ENCODE measurements around the gene CCM2.

The CCM2 gene

GRCh38 chr7:45000093-45001032 lies at the start of gene CCM2:
CCM2 (plus strand) TSS chr7:45000201; CDS start chr7:45000334, 133 bp downstream.
- DNase-seq: no peak
- in situ Hi-C loops (cut with MboI; ENCODE audit: low pct_unique_long_range_greater_than_20kb, low sequenced_read_pairs): no loop called here

DNA sequence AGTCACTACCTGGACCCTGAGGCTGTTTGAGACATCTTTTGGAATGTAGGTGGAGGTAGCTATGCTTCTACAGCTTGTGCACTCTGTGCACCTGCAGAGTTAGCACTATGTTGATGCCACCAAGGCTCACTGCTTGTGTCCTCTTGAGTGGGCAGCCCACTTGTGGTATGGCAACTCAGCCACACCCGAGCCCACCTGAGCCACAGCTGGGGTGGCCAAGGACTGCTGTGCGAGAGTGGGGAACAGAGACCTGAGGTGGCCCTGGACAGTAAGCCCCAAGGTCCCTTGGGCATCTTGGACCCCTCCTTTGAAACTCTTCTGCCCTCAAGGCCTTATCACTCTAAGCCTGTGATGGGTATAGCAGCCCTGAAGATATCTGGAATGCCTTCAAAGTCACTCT lies 46.8 kb upstream of the CCM2 start:
- in situ Hi-C loops (cut with MboI; ENCODE audit: low pct_unique_long_range_greater_than_20kb, low sequenced_read_pairs): no loop called here
- no peak for DNase-seq

- in situ Hi-C loops (cut with MboI; ENCODE audit: low pct_unique_long_range_greater_than_20kb, low sequenced_read_pairs): no loop called here
- no peak for DNase-seq
Observed at GRCh38 chr7:44955733-44956132, 44.3 kb upstream of the CCM2 start.

DNA sequence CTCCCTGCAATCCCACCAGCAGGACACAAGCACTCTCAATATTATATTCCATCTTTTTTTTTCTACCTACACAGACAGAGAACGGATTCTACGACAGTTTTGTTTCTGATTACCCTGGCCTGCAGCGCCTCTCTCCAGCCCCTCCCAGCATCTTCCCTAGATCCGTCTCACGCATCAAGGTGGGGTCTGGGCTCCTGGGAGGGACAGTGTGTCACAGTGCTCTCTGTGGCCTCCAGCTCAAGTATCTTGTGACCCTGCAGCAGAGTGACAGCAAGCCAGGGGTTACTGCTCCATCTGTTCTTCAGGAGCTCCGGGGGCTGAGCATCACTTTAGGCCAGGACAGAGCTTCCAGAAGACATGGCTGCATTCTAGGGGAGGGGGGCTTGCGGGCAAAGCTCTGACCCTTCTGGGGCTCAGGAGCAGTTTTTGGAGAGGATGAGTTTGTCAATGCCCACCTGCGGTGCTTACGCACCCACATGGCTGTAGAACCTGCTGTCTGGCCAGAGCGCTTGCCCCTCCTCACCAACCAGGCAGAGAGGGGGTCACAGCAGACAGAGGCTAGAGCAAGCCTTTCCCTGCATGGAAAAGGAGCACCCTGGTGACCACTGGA lies 43.7 kb upstream of the CCM2 start:
- no peak for DNase-seq
- in situ Hi-C loops (cut with MboI; ENCODE audit: low pct_unique_long_range_greater_than_20kb, low sequenced_read_pairs): no loop called here

- in situ Hi-C loops (cut with MboI; ENCODE audit: low pct_unique_long_range_greater_than_20kb, low sequenced_read_pairs): no loop called here
- DNase-seq: no peak
Observed at GRCh38 chr7:44958645-44959344, 41.2 kb upstream of the CCM2 start.

DNA sequence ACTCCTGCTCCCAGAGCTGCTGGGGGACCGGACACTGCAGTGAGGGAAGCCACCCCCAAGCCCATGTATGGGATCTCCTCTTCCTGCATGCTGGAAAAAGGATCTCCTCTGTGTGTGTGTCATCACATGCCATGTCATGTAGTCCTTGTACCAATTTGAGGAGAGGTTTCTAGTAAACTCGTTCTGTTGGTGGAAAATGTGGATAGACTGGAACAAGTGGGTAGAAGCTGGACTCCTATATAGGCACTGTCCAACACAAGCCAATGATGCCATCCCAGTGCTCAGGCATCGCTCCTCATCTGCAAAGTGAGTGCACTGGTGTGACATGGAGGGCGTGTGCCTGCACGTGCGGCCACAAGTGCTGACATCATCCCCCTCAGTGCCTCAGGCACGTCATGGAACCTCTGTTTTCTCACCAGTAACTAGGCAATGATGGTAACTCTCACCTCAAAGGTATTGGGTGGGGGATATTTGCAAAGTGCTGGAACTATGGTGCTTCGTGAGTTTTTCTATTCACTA lies 40.5 kb upstream of the CCM2 start:
- in situ Hi-C loops (cut with MboI; ENCODE audit: low pct_unique_long_range_greater_than_20kb, low sequenced_read_pairs): no loop called here
- peak; percentile 34 for DNase-seq

DNA sequence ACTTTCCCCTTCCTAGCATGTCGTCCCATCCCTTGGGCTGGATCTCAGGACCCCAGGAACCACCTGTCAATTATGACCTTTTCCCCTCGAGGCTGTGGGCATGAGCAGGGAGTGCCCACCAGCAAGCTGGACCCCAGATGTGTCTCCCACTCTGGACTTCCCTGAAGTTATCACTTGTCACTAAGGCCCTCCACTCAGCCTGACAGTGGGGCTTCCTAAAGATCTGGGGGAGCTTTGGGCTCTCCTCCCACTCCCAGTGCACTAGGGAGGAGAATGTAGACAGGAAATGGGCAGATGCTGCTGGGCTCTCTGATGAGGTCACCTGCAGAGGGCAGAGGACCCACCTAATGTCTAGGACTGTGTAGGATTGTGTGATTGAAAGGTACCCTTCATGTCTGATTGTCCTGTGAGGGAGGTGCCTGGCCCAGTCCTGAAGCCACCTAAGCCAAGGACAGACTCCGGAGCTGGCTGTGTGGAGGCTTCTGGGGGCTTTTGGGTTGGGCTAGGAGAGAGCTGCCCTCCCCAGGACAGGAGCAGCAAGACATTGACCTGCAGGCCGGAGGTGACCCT lies 39.9 kb upstream of the CCM2 start:
- DNase-seq: no peak
- in situ Hi-C loops (cut with MboI; ENCODE audit: low pct_unique_long_range_greater_than_20kb, low sequenced_read_pairs): no loop called here

DNA sequence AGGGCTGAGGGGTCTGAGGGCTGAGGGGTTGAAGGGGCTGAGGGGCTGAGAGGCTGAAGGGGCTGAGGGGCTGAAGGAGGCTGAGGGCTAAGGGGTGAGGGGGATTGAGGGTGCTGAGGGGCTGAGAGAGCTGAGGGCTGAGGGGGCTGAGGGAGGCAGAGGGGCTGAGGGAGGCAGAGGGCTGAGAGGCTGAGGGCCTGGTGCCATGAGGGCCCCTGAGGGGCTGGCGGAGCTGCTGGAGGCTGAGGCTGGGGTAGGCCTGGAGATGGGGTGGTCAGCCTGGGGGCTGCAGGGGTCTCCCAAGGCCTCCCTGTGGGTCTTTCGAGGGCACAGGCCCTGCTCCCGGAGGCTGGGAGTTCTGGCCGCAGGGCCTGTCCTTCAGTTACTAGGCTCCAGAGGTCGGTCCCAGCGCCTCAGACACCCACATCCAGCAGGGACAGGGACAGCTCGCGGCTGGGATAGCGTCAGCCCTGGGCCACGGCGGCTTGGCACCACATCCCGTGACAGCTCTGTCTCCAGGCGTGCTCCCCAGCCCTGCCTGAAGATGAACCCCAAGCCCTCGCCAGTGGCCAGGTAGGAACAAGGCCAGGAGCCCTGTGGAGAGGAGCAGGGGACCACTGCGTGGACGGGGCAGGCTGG lies 38.0 kb upstream of the CCM2 start:
- no peak for DNase-seq
- in situ Hi-C loops (cut with MboI; ENCODE audit: low pct_unique_long_range_greater_than_20kb, low sequenced_read_pairs): no loop called here

DNA sequence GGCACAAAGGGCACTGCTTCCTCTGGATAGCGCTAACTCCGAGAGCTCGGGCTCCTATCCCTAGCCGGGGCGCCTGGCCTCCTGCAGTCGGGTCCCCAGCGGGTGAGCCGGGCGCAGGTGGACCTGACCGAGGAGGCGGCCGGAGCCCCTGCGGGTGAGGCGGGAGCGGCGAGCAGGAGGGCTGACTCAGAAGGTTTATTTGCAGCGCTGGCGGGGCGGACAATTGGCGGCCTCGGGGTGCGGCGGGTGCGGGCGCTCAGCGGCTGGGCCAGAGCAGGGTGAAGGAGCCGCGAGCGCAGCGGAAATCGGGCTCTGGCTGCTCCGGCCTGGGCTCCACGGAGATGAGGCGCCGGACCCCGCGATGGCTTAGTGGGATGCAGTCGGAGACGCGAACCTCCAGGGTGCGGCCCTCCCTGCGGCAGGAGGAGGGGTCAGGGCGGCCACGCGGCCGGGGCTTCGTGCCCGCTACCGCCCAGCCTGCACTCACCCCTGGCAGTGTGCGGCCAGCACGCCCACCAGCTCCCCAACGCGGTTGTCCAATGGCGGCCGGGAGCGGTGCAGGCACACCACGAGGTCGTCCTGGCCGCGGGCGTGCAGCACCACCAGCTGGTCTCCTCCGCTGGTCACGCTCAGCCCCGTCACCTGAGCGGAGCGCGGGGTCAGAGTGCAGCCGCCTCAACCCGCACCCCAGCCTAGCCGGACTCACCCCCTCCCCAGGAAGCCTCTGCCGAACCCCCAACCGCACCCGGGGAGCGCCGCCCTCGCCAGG lies 37.3 kb upstream of the CCM2 start:
- in situ Hi-C loops (cut with MboI; ENCODE audit: low pct_unique_long_range_greater_than_20kb, low sequenced_read_pairs): no loop called here

GRCh38 chr7:44963364-44964290 lies 36.4 kb upstream of the CCM2 start:
- no peak for DNase-seq
- in situ Hi-C loops (cut with MboI; ENCODE audit: low pct_unique_long_range_greater_than_20kb, low sequenced_read_pairs): no loop called here

More for the DNA sequence above, 37.3 kb upstream of the CCM2 start:
- DNase-seq: no peak

DNA sequence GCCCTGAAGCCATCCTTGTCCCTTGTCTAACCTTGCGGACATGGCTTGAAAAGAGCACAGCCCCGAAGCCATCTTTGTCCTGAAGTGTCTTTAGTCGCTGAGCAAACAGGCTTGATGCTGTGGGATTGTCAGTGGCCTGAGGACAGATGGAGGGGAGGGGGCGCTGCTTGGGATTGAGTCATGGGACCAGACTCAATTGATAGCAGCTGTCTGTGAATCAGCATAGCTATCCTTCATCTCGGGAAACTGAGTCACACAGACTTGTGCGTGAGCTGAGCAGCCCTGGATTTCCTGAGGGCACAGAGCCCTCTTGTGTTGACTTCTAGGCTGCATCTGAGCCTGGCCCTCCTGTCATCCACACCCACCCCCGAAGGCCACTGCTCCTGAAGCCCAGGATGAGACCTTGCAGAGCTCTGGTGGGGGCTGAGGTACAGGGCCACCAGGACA lies 35.6 kb upstream of the CCM2 start:
- in situ Hi-C loops (cut with MboI; ENCODE audit: low pct_unique_long_range_greater_than_20kb, low sequenced_read_pairs): no loop called here
- DNase-seq: no peak

GRCh38 chr7:44964831-44965440 lies 35.1 kb upstream of the CCM2 start:
- in situ Hi-C loops (cut with MboI; ENCODE audit: low pct_unique_long_range_greater_than_20kb, low sequenced_read_pairs): no loop called here
- no peak for DNase-seq

DNA sequence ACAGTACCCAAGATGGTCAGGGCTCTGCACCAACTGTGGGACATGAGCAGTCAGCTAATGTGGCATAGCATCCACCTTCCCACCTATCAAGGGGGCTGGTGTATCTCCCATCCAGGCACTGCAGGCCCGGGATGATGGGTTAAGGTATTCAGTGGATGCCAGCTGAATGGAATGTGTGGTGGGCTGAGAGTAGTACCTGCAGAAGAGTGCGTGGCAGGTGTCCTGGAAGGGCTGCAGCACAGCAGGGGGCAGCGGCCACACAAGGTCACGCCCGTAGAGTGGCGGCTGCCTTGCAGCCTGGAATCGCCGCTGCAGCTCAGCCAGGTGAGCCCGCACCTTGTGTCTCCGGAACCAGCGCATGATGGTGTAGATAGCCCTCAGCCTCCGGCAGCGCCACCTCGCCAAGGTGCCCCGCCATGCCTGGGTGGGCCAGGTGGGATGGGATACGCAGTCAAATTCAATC lies 34.5 kb upstream of the CCM2 start:
- in situ Hi-C loops (cut with MboI; ENCODE audit: low pct_unique_long_range_greater_than_20kb, low sequenced_read_pairs): no loop called here
- no peak for DNase-seq

- no peak for DNase-seq
- in situ Hi-C loops (cut with MboI; ENCODE audit: low pct_unique_long_range_greater_than_20kb, low sequenced_read_pairs): no loop called here
Observed at GRCh38 chr7:44965937-44966730, 33.9 kb upstream of the CCM2 start.

GRCh38 chr7:44966731-44967538 lies 33.1 kb upstream of the CCM2 start:
- in situ Hi-C loops (cut with MboI; ENCODE audit: low pct_unique_long_range_greater_than_20kb, low sequenced_read_pairs): no loop called here
- no peak for DNase-seq
